HepG2 (cell line): Measurements from ENCODE around the gene NR1I2. TPM values are rescaled to one million over a fixed set of nuclear protein-coding genes. Genes with fewer than 3 reads are reported as not detected.

ENCODE experiments used
- CREB1 ChIP-seq, 2 experiments: fragments of 450-650 bp in 1 of 2; IDR thresholded peaks; 2 replicates each; pipeline ENCODE4 v1.6.1; 2016 to 2017; ENCODE audit warnings: control low read depth in 1 of 2, mild to moderate bottlenecking in 1 of 2, missing compliant biosample characterization in 1 of 2, missing genetic modification characterization in 1 of 2
- EP300 ChIP-seq, 3 experiments: sonication (generic) in 1 of 3; formaldehyde crosslinking in 1 of 3; IDR thresholded peaks; 2 replicates each; pipeline versions ENCODE4 v1.5.1 to v1.6.1; 2011 to 2020; ENCODE audit warnings: low read depth in 2 of 3, low read length in 2 of 3, borderline replicate concordance in 1 of 3, improper control_type of control experiment in 1 of 3, mild to moderate bottlenecking in 1 of 3, missing genetic modification reagents in 1 of 3, moderate library complexity in 1 of 3
- FOXA3 ChIP-seq: IDR thresholded peaks from 2 replicates; pipeline ENCODE4 v1.6.1; 2016; ENCODE audit warnings: missing genetic modification reagents, missing compliant biosample characterization
- HHEX ChIP-seq: IDR thresholded peaks from 2 replicates; pipeline ENCODE4 v1.6.1; 2016; ENCODE audit warnings: control low read depth
- HOMEZ ChIP-seq: IDR thresholded peaks from 2 replicates; pipeline ENCODE4 v1.6.1; 2016; ENCODE audit warnings: low read depth
- PAXIP1 ChIP-seq: sonication (generic); formaldehyde crosslinking; conservative IDR thresholded peaks from 2 replicates; pipeline ENCODE4 v1.4.0; 2020; ENCODE audit warnings: mild to moderate bottlenecking, missing genetic modification reagents, moderate library complexity
- POGZ ChIP-seq: sonication (generic); formaldehyde crosslinking; IDR thresholded peaks from 2 replicates; pipeline ENCODE4 v1.4.0; 2020; ENCODE audit warnings: mild to moderate bottlenecking, missing genetic modification reagents
- SOX13 ChIP-seq, 3 experiments: fragments of 450-650 bp in 1 of 3; sonication (generic) in 1 of 3; formaldehyde crosslinking in 1 of 3; IDR thresholded peaks in 2 of 3; conservative IDR thresholded peaks in 1 of 3; 2 replicates each; pipeline versions ENCODE4 v1.5.0 to v1.6.1; 2016 to 2020; ENCODE audit warnings: antibody characterized with exemption in 1 of 3, mild to moderate bottlenecking in 1 of 3, missing compliant biosample characterization in 1 of 3, missing genetic modification reagents in 1 of 3, moderate library complexity in 1 of 3
- SRSF9 ChIP-seq: fragments of 200-400 bp; formaldehyde crosslinking; IDR thresholded peaks from 2 replicates; pipeline ENCODE4 v1.6.1; 2018; ENCODE audit warnings: borderline replicate concordance, mild to moderate bottlenecking, low read depth, low read length; ENCODE audit not compliant: insufficient read depth, poor library complexity, severe bottlenecking
- ZNF33A ChIP-seq: sonication (generic); formaldehyde crosslinking; IDR thresholded peaks from 2 replicates; pipeline ENCODE4 v1.5.1; 2020; ENCODE audit warnings: missing genetic modification reagents, mild to moderate bottlenecking, moderate library complexity, borderline replicate concordance
- ZNF549 ChIP-seq: sonication (generic); formaldehyde crosslinking; IDR thresholded peaks from 2 replicates; pipeline ENCODE4 v1.5.0; 2020; ENCODE audit warnings: missing genetic modification reagents
- ZNF644 ChIP-seq: IDR thresholded peaks from 2 replicates; pipeline ENCODE4 v1.6.1; 2016; ENCODE audit warnings: low read depth
- polyA plus RNA-seq, 8 experiments: library from polyadenylated mRNA; depleted of rRNA in 3 of 8; stranded (reverse) in 7 of 8; unstranded in 1 of 8; fragments of >200 nt; fragmentation: Illumina TruSeq in 4 of 8; extraction: Trizol in 4 of 8; gene quantifications; 2 replicates each; pipeline versions ENCODE4 v1.2.1 to v1.2.3, GENCODE V29; 2011 to 2016; ENCODE audit warnings: low read depth in 4 of 8, missing spikeins in 1 of 8, mixed read lengths in 1 of 8; ENCODE audit not compliant: insufficient read depth in 1 of 8
- total RNA-seq, 5 experiments: library from RNA; depleted of rRNA; stranded (reverse); fragments of >200 nt; fragmentation: Illumina TruSeq; extraction: Trizol; gene quantifications; 2 replicates each; pipeline ENCODE4 v1.2.3, GENCODE V29; 2016; ENCODE audit warnings: low read depth in 1 of 5

The NR1I2 gene
- total and polyA plus RNA-seq, 2 of the 13 experiments (the other 11 are each of a cell fraction or from before 2014, with no cell fraction given): 8.8 to 13.4 TPM

GRCh38 chr3:119796785-119797184 is 14.9 kb downstream of the NR1I2 start (continued):
- no peak for TF ChIP-seq CREB1 (IDR thresholded peaks at IDR 0.05)
- no peak for TF ChIP-seq CREB1 (CRISPR knock-in tag; IDR thresholded peaks at IDR 0.05)
- TF ChIP-seq HHEX (CRISPR knock-in tag): no peak
- no peak for TF ChIP-seq SOX13 (IDR thresholded peaks at IDR 0.05)
- peak in 1 of 2 experiments; percentile 69; a peak in 2 of 4 replicates for TF ChIP-seq SOX13 (CRISPR knock-in tag; conservative IDR thresholded peaks at IDR 0.05 in 1 of 2, IDR thresholded peaks at IDR 0.05 in 1 of 2)
- TF ChIP-seq PAXIP1 (CRISPR knock-in tag): 0 out of 2 replicates have a peak, but pooled peaks have one; percentile 11
- peak; percentile 53; the same call in 1 of the 2 replicates for TF ChIP-seq ZNF644 (CRISPR knock-in tag)
- 0 out of 2 replicates have a peak, but pooled peaks have one; percentile 29 for TF ChIP-seq FOXA3
- peak in 1 of 2 experiments; percentile 47; a peak in 1 of 4 replicates for TF ChIP-seq EP300 (IDR thresholded peaks at IDR 0.05; ENCODE audit: low read depth in 2 of 2, low read length in 2 of 2)
- no peak for TF ChIP-seq EP300 (CRISPR knock-in tag; IDR thresholded peaks at IDR 0.05; ENCODE audit: borderline replicate concordance)
- no peak for TF ChIP-seq ZNF549 (CRISPR knock-in tag)
- 0 out of 2 replicates have a peak, but pooled peaks have one; percentile 23 for TF ChIP-seq HOMEZ (CRISPR knock-in tag)
- TF ChIP-seq SRSF9: no peak
- TF ChIP-seq POGZ: peak; percentile 43
- no peak for TF ChIP-seq ZNF33A
